ENCODE measurements around the gene GRB2. TPM values are rescaled to one million over a fixed set of nuclear protein-coding genes. Genes with fewer than 3 reads are reported as not detected.
"Not testable (repeated sequence)": the region's sequence is repeated elsewhere in the genome, so short reads cannot be mapped to it uniquely, and the experiment has no call there.

Gene GRB2
- total and polyA plus RNA-seq, 3 donors from 2014 or later, result 54.6 to 78.9 (median 61.8) TPM

GRCh38 chr17:75350029-75350428 is 55.4 kb downstream of the GRB2 start:
- Histone ChIP-seq H3K4me1 (peaks cover 8% of the 10 kb centered on the region), H3K27me3 (no peaks in the 10 kb centered on the region), H3K27ac (no peak overlapping the region), H3K9me3 (no peaks in the 10 kb centered on the region), H3K36me3 (ENCODE audit: low read depth, missing control alignments) (no peaks in the 10 kb centered on the region), H3K4me3 (no peak overlapping the region)
- intact Hi-C loops (cut with DNase I; ENCODE audit: low total_unique reads), result no loop called here
- no peak for TF ChIP-seq POLR2A (IDR thresholded peaks at IDR 0.05)
- no peak for TF ChIP-seq CTCF (IDR thresholded peaks at IDR 0.05)
- DNase-seq, result no peak

GRCh38 chr17:75349589-75349988 is 55.9 kb downstream of the GRB2 start:
- Histone ChIP-seq H3K4me3 (no peak overlapping the region), H3K4me1 (peaks cover 8% of the 10 kb centered on the region), H3K9me3 (no peaks in the 10 kb centered on the region), H3K27me3 (no peaks in the 10 kb centered on the region), H3K36me3 (ENCODE audit: low read depth, missing control alignments) (no peaks in the 10 kb centered on the region), H3K27ac (no peak overlapping the region)
- TF ChIP-seq POLR2A (IDR thresholded peaks at IDR 0.05) (no peak), CTCF (IDR thresholded peaks at IDR 0.05) (no peak)
- no peak for DNase-seq
- 89 to 94% methylated on average over 8 of the region's 8 CpGs for WGBS, 2 donors
- intact Hi-C loops (cut with DNase I; ENCODE audit: low total_unique reads), result no loop called here

- WGBS, 2 donors, result 90 to 95% methylated on average over 8 of the region's 8 CpGs
- DNase-seq, result no peak
- Histone ChIP-seq H3K9me3 (no peaks in the 10 kb centered on the region), H3K4me1 (peaks cover 8% of the 10 kb centered on the region), H3K4me3 (no peak overlapping the region), H3K27me3 (no peaks in the 10 kb centered on the region), H3K27ac (no peak overlapping the region), H3K36me3 (ENCODE audit: low read depth, missing control alignments) (no peaks in the 10 kb centered on the region)
- intact Hi-C loops (cut with DNase I; ENCODE audit: low total_unique reads), result no loop called here
- TF ChIP-seq CTCF (IDR thresholded peaks at IDR 0.05) (no peak), POLR2A (IDR thresholded peaks at IDR 0.05) (no peak)
Measured at GRCh38 chr17:75348386-75349012, 57.0 kb downstream of the GRB2 start.

- peaks cover 5% of the 10 kb centered on the region for H3K4me1 ChIP-seq
- DNase-seq, result no peak
- WGBS, 2 donors, result 60 to 75% methylated on average over 6 of the region's 6 CpGs
Measured at GRCh38 chr17:75346906-75347305, 58.6 kb downstream of the GRB2 start.

GRCh38 chr17:75346368-75346767 is 59.1 kb downstream of the GRB2 start:
- DNase-seq; H3K9me3 ChIP-seq; H3K4me1 ChIP-seq; intact Hi-C loops (cut with DNase I; ENCODE audit: low total_unique reads); H3K27me3 ChIP-seq; H3K4me3 ChIP-seq; H3K27ac ChIP-seq; H3K36me3 ChIP-seq (ENCODE audit: low read depth, missing control alignments): not testable (repeated sequence)
- 88 to 94% methylated on average over 7 to 9 of the region's 9 CpGs for WGBS, 2 donors

More at GRCh38 chr17:75346906-75347305, 58.6 kb downstream of the GRB2 start:
- intact Hi-C loops (cut with DNase I; ENCODE audit: low total_unique reads), result no loop called here
- Histone ChIP-seq H3K4me3 (no peak overlapping the region), H3K9me3 (no peaks in the 10 kb centered on the region), H3K27me3 (no peaks in the 10 kb centered on the region), H3K36me3 (ENCODE audit: low read depth, missing control alignments) (no peaks in the 10 kb centered on the region), H3K27ac (no peak overlapping the region)
- TF ChIP-seq CTCF (IDR thresholded peaks at IDR 0.05) (no peak), POLR2A (IDR thresholded peaks at IDR 0.05) (no peak)
